KMS-11 (cell line): ENCODE measurements around the gene CD82.
"Not testable (repeated sequence)": the region's sequence is repeated elsewhere in the genome, so short reads cannot be mapped to it uniquely, and the experiment has no call there.

Experiments
- H2AFZ ChIP-seq: fragments of 200-600 bp; sonication (generic); 2 replicates; pipeline ENCODE4 v1.6.1; 2016; ENCODE audit warnings: antibody characterized with exemption, mixed run types, low read depth
- H3K27ac ChIP-seq: fragments of 200-600 bp; sonication (generic); 2 replicates; pipeline ENCODE4 v1.6.1; 2016; ENCODE audit warnings: mild to moderate bottlenecking, mixed run types
- H3K27me3 ChIP-seq: fragments of 200-600 bp; sonication (generic); 2 replicates; pipeline ENCODE4 v1.6.1; 2017; ENCODE audit warnings: mild to moderate bottlenecking, low read depth, mixed run types, moderate library complexity; ENCODE audit not compliant: insufficient read depth
- H3K36me3 ChIP-seq: fragments of 200-600 bp; sonication (generic); 2 replicates; pipeline ENCODE4 v1.6.1; 2017; ENCODE audit warnings: mild to moderate bottlenecking, mixed run types; ENCODE audit not compliant: insufficient read depth
- H3K4me1 ChIP-seq: fragments of 200-600 bp; sonication (generic); 2 replicates; pipeline ENCODE4 v1.6.1; 2016; ENCODE audit warnings: mild to moderate bottlenecking, low read depth, mixed run types; ENCODE audit not compliant: poor library complexity, severe bottlenecking
- H3K4me2 ChIP-seq: fragments of 200-600 bp; sonication (generic); 2 replicates; pipeline ENCODE4 v1.7.0; 2016; ENCODE audit warnings: mild to moderate bottlenecking, mixed run types
- H3K4me3 ChIP-seq: fragments of 200-600 bp; sonication (generic); IDR thresholded peaks from 2 replicates; pipeline ENCODE4 v1.6.1; 2017; ENCODE audit warnings: low read depth, low read length, mixed read lengths; ENCODE audit not compliant: insufficient read depth
- H3K79me2 ChIP-seq: fragments of 200-600 bp; sonication (generic); 2 replicates; pipeline ENCODE4 v1.6.1; 2016; ENCODE audit warnings: low read depth, mixed run types; ENCODE audit not compliant: insufficient read depth
- H3K9ac ChIP-seq: fragments of 200-600 bp; sonication (generic); 2 replicates; pipeline ENCODE4 v1.6.1; 2016; ENCODE audit warnings: mild to moderate bottlenecking, mixed run types
- H4K20me1 ChIP-seq: fragments of 200-600 bp; sonication (generic); 2 replicates; pipeline ENCODE4 v1.6.1; 2016; ENCODE audit warnings: mild to moderate bottlenecking, mixed run types; ENCODE audit not compliant: insufficient read depth
- CTCF ChIP-seq: fragments of 200-600 bp; sonication (generic); conservative IDR thresholded peaks from 2 replicates; pipeline ENCODE4 v1.6.1; 2017; ENCODE audit warnings: low read depth, mild to moderate bottlenecking, antibody characterized with exemption, low read length, moderate library complexity, mixed read lengths

CD82 gene

GRCh38 chr11:44548032-44548695 lies 17.3 kb upstream of the CD82 start:
- H2AFZ ChIP-seq = no peak overlapping the region
- no peak overlapping the region for H3K9ac ChIP-seq
- no peak overlapping the region for H3K4me3 ChIP-seq
- H4K20me1 ChIP-seq = no peaks in the 10 kb centered on the region
- no peaks in the 10 kb centered on the region for H3K36me3 ChIP-seq
- no peaks in the 10 kb centered on the region for H3K27me3 ChIP-seq
- H3K27ac ChIP-seq = no peak overlapping the region
- no peak overlapping the region for H3K4me2 ChIP-seq
- no peak for TF ChIP-seq CTCF
- no peaks in the 10 kb centered on the region for H3K79me2 ChIP-seq
- H3K4me1 ChIP-seq = no peaks in the 10 kb centered on the region

- H2AFZ ChIP-seq, H3K4me2 ChIP-seq, H3K4me3 ChIP-seq: not testable (repeated sequence)
Measured at GRCh38 chr11:44548961-44549749, 16.3 kb upstream of the CD82 start.

GRCh38 chr11:44550123-44550522 lies 15.3 kb upstream of the CD82 start:
- no peak overlapping the region for H3K27ac ChIP-seq
- no peaks in the 10 kb centered on the region for H4K20me1 ChIP-seq
- H3K27me3 ChIP-seq = no peaks in the 10 kb centered on the region
- no peaks in the 10 kb centered on the region for H3K4me1 ChIP-seq
- H3K79me2 ChIP-seq = no peaks in the 10 kb centered on the region
- no peak overlapping the region for H3K9ac ChIP-seq
- H3K4me2 ChIP-seq = no peak overlapping the region
- no peak overlapping the region for H2AFZ ChIP-seq
- H3K36me3 ChIP-seq = no peaks in the 10 kb centered on the region
- no peak for TF ChIP-seq CTCF
- no peak overlapping the region for H3K4me3 ChIP-seq

More at GRCh38 chr11:44548961-44549749, 16.3 kb upstream of the CD82 start:
- not testable (repeated sequence) for H3K4me1 ChIP-seq, H4K20me1 ChIP-seq, H3K27ac ChIP-seq, H3K9ac ChIP-seq, H3K79me2 ChIP-seq, H3K27me3 ChIP-seq, H3K36me3 ChIP-seq

- no peak overlapping the region for H3K4me2 ChIP-seq
- H3K4me3 ChIP-seq = no peak overlapping the region
- H3K79me2 ChIP-seq = no peaks in the 10 kb centered on the region
- H2AFZ ChIP-seq = no peak overlapping the region
- no peak for TF ChIP-seq CTCF
- H3K9ac ChIP-seq = no peak overlapping the region
- H3K4me1 ChIP-seq = peaks cover 1% of the 10 kb centered on the region
- no peaks in the 10 kb centered on the region for H3K36me3 ChIP-seq
- no peaks in the 10 kb centered on the region for H3K27me3 ChIP-seq
- H4K20me1 ChIP-seq = no peaks in the 10 kb centered on the region
- H3K27ac ChIP-seq = no peak overlapping the region
Measured at GRCh38 chr11:44551456-44552139, 13.9 kb upstream of the CD82 start.
